Cerebellar cortex (tissue), 1 donor: Measurements from ENCODE around the gene S100A16.
A peak's percentile ranks its signal among the peaks of the same experiment; 100 is the strongest.
"Not testable (repeated sequence)": the region's sequence is repeated elsewhere in the genome, so short reads cannot be mapped to it uniquely, and the experiment has no call there.

Source experiments
- DNase-seq: peaks from one replicate; pipeline ENCODE4 v3.0.0-alpha.2; 2015; ENCODE audit warnings: low spot score

Gene S100A16

GRCh38 chr1:153585006-153585405 lies 27.9 kb downstream of the S100A16 start:
- DNase-seq, result no peak

GRCh38 chr1:153583976-153584375 lies 29.0 kb downstream of the S100A16 start:
- DNase-seq, result no peak

- not testable (repeated sequence) for DNase-seq
Measured at GRCh38 chr1:153583514-153583913, 29.4 kb downstream of the S100A16 start.

- DNase-seq, result not testable (repeated sequence)
Measured at GRCh38 chr1:153582836-153583235, 30.1 kb downstream of the S100A16 start.

DNA sequence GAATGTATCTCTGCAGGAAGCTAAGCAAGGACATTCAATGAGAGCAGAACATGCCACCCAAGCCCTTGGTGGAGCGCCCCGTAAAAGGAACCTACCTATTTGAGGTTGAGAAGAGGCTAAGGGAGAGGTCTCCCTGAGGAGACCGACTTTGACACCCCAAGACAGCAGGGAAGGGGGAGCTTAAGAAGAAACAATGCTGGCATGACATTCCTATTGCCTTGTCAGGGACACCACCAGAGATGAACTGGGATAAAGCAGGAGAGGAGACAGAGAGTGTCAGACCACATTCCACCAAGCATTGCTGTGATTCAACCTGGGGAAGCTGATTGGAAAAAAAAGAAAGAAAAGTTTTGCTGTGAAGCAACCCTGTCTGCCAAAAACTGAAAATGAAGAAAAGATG lies 34.0 kb downstream of the S100A16 start:
- no peak for DNase-seq

DNA sequence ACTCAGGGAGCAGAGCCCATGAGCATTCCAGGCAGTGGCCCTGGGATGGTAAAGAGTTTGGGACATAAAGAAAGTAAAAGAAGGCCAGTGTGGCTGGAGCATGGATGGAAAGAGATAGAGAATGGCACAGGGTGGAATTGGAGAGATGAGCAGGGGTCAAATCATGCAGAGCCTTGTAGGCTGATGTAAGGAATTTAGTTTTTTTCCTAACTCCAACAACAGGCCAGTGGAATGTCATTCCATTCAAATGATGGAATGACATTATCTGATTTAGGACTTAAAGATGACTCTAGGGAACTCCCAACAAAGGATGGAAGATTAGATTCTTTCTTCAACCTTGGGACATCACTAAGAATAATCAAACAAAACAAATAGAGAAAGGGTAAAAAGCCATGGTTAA lies 34.4 kb downstream of the S100A16 start:
- DNase-seq, result no peak

- DNase-seq, result no peak
Measured at GRCh38 chr1:153577624-153578051, 35.3 kb downstream of the S100A16 start.

DNA sequence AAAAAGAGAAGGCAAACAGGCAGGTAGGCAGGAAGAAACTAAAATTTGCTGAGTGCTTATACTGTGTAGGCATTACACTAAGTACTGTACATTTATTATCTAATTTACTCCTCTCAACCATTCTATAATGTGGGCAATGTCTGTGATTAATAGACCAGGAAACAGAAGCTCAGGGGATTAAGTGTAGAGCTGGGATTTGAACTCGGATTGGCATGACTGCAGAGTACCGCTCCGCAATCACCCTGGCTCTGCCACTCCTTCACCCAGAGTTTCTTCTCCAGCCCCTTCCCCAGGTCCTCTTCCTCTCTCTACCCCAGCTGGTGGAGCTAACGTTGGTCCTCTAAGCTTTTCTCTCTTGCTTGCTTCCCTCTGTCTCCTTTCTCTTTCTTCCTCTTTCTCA lies 35.8 kb downstream of the S100A16 start:
- no peak for DNase-seq

GRCh38 chr1:153575497-153575896 lies 37.4 kb downstream of the S100A16 start:
- not testable (repeated sequence) for DNase-seq

- DNase-seq, result not testable (repeated sequence)
Measured at GRCh38 chr1:153575081-153575491, 37.9 kb downstream of the S100A16 start.

DNA sequence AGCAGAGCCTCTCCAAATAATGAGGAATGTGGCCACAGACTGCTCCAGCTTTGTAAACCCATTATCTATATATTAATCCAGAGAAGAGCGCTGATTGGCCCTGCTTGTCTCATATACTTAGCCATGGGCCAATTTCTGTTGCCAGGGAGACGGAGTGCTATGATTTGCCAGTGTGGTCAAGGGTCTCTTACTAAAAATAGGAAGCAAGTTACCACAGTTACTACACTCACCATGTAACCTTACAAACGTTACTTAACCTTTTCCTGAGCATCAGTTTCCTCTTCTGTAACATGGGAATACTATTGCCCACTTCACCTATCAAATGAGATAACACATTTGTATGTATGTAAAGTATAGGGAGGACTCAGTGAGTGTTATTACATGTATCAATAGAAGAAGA lies 39.6 kb downstream of the S100A16 start:
- DNase-seq, result no peak

- DNase-seq, result peak; percentile 76
Measured at GRCh38 chr1:153572569-153573015, 40.3 kb downstream of the S100A16 start.

GRCh38 chr1:153571706-153572105 lies 41.2 kb downstream of the S100A16 start:
- no peak for DNase-seq

GRCh38 chr1:153570874-153571273 lies 42.1 kb downstream of the S100A16 start:
- no peak for DNase-seq

DNA sequence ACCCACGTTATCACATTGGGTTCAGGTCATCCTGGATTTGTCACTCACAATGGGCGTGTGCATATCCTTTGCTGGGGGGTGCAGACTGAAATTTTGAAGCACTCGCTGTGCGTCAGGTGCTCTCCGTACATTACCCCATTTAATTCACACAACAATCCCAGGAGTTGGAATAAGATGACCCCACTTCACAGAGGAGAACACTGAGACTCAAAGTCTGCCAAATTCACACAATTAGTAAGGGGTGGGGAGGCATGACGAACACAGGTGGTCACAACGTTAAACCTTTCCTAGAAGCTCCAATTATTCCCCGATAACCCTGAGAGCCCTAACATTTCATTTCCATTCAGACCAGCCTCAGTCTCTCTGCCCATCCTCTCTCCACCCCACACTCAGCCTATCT lies 43.5 kb downstream of the S100A16 start:
- no peak for DNase-seq

DNA sequence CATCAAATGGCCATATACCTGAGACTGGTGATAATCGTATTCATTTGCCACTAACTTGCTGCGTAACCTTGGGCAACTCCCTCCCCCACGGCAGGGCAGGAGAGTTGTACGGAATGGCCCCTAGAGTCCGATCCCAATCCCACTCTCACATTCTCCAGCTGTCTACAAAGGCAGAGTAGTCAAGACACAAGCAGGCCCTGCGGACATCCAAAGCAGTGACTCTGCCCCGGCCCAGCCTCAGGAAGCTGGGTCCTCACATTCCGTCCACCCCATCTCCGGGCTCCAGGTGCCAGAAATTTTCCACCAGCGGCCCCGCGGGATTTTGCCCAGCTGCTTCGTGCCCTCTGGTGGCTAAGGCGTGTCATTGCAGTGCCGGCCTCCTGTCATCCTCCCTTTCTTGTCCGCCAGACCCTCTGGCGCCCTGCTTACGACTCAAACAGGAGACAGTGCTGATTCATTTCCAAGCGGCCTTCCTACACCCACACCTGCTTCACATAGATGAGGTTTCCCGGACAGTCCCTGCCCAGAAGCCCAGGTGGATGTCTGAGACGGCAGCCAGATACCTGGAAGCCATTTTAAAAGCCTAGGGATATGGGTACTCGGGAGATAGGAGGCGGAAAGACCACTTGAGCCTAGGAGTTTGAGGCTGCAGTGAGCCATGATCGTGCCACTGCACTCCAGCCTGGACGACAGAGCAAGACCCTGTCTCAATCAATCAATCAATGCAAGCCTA lies 44.4 kb downstream of the S100A16 start:
- DNase-seq, result peak; percentile 91

DNA sequence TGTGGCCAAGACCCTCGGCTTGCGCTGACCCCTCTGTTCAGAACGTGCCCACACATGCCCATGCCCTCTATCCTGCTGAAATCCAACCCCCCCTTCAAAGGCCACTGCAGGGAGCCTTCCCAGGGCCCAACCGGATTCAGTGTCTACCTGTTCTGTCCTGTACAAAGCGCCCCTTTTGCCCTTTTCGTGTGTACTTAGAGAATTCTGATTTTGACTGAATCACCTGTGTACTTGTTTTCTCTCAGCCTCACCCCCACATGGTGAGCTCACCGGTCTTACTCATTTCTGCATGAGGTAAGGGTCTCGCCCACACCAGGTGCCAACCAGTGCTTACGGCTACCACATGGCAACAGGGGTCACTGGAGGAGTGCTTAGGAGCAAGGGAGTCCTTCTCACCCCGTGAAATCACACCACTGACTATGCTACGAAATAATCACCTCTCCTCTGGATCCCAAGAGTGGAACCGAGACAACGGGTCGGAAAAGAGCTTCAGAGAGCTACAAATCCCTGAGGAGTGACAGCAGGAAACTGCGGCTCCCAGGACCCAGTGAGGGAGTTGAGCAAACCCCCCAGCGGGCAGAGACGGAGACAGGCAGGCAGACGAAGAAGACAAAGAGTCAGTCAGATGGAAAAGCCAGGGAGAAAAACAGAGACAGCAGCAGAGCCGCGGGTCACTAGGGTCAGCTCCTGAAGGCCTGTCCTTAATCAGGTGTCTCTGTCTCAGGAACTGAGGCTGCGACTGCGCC lies 45.1 kb downstream of the S100A16 start:
- peak; percentile 31 for DNase-seq

- peak; percentile 67 for DNase-seq
Measured at GRCh38 chr1:153566414-153567371, 46.2 kb downstream of the S100A16 start.

- DNase-seq, result no peak
Measured at GRCh38 chr1:153565529-153566374, 47.2 kb downstream of the S100A16 start, which contains the start of gene S100A2. TSS of gene S100A2 (minus strand) at chr1:153565844. CDS start at chr1:153563877, 1,967 bp downstream.

- DNase-seq, result no peak
Measured at GRCh38 chr1:153563991-153564390, 48.9 kb downstream of the S100A16 start.

GRCh38 chr1:153563483-153563901 lies 49.4 kb downstream of the S100A16 start:
- no peak for DNase-seq
